HG02571 (cell line): ENCODE results near the gene MED16.
A peak's percentile ranks its signal among the peaks of the same experiment; 100 is the strongest.

Experiments
- ATAC-seq: cut with Tn5 transposase; IDR thresholded peaks from one replicate; pipeline ENCODE4 v1.9.1; 2021; ENCODE audit warnings: mild to moderate bottlenecking, moderate library complexity; ENCODE audit not compliant: unreplicated experiment

Gene MED16

DNA sequence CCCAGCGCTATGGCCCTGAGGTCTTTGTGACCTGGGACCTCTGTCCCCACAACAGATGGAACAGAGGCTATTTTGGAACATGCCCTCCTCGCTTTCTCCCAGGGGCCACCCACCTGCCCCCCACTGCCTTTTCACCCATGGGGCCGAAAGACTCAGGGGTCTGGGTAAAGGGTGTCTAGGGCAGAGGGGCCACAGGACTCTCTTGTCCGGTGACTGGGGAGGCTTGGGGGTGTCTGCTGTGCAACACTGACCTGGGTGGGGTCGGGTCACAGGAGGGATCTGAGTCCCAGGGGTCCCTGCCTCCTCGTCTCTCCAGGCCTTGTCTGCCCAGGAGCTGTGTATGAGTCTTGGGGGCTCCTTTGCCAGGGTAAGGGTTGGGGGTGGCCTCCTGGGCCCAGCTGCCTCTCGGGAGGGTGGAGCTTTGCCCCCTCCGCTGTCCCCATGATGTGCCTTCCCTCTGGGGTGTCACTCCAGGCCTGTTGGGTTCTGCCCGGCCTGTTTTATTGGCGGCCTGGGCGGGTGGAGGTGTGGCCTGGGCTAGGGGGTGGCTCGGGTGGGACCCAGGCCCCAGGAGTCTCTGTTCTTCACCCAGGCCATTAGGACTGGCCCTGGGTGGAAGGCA lies 34.9 kb upstream of the MED16 start:
- ATAC-seq = no peak

DNA sequence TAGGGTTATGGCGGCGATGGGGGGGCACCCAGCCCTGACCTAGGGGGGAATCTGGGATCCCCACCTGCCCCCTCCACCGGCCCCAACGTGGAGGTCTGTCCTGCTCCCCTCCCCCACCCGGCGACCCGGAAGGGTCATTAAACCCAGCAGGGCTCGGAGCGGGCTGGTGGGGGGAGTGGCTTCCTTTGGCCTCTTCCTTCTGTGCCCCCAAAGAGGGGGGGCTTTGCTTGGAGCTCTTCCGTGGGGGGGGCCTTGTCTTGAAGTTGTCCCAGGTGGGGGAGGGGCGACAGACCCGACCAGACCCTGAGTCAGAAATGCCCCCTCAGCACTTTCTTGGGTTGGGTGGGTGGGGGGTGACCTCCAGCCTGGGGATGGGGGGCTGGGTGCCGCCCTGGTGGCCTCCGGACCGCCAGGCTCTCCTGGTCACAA lies 34.4 kb upstream of the MED16 start:
- no peak for ATAC-seq

DNA sequence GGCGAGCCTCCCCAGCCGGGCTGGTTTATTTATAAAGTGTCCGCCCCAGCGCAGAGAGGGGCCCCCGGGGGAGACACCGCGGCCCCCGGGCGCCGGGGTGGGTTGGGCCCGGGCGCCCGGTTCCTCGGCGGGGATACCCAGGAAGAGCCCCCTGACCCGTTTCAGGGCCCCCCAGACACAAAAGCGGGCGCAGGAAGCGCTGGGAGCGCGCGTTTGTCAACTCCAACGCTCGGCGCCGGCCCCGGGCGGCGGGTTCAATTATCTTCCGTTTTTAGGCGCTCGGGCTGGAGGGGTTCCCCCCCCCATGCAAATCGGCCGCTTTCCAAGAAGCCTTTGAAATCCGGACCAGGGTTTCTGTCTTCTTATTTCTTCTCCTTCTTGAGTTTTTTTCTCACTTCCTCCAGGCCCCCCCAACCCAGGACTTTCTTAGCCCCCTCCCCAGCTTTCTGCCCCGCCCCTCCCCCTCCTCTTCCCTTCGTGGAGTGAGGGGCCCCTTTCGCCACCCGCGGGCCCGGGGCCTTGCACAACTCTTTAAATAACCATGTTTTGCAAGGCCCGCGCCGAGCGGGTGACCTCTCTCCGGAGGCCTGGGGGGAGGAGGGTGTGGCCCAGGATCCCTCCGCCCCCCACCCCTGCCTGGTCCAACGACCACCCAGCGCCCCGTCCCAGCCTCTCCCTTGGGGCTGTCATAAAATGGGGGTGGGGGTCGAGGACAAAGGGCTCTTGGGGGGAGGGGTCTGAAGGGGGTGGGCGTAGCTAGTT lies 33.8 kb upstream of the MED16 start:
- no peak for ATAC-seq

DNA sequence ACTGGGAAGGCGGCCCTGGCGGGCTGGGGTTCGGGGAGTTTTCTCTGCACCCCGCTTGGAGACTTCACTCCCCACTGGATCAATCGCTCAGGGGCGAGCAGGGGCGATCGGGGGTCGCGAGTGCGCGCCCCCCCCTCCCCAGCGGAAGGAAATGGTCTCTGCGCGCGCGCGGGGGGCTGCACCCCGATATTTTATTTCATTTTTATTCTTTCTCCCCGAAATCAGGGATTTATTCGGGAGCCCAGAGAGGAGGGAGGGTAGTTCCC lies 33.3 kb upstream of the MED16 start:
- no peak for ATAC-seq

- peak; percentile 48 for ATAC-seq
Observed at GRCh38 chr19:925526-926322, 32.7 kb upstream of the MED16 start, which contains the start of gene ARID3A. Gene ARID3A, plus strand, starts transcription at chr19:926035. Its CDS starts 3,494 bp downstream, at chr19:929529.

DNA sequence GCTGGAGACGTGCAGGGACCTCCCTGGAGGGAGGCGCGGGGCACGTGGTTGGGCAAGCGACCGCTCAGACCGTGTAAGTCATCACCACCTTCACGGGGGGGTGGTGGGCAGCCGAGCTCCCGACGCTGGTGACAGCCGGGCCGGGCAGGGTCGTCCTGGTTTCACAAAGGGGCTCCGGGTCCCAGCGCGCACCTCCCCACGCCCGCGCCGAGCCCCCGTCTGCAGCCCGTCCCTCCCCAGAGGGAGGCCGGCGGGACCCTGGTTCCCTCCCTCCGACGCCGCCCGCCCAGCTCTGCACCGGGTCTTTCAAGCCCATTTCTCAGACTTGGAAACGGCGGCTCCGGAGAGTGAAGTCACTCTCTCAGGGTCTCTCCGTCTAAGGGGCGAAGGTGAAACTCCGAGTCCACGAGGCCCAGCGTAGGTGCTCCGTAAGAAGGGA lies 32.1 kb upstream of the MED16 start:
- ATAC-seq = peak; percentile 16

DNA sequence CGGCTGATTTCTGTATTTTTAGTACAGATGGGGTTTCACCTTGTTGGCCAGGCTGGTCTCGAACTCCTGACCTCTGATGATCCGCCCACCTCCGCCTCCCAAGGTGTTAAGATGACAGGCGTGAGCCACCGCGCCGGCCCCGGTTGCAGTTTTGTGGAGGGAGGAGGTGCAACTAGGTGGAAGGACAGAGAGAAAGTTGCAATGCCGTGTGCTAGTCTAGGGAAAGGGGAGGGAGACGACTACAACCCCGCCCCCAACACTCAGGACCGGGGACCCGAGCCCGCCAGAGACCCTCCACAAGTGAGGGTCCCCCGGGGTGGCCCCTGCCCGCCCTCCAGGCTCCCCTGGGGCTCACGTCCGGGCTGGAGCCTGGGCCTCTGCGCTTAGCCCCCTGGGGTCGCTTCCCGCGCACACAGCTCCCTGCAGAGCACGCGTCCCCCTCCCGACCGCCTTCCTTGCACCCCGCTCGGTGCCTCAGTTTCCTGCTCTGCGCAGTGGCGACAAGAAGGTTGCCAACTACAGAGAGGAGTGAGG lies 31.6 kb upstream of the MED16 start:
- no peak for ATAC-seq

GRCh38 chr19:920051-920864 lies 27.3 kb upstream of the MED16 start:
- ATAC-seq = no peak

GRCh38 chr19:919199-920050 lies 26.4 kb upstream of the MED16 start:
- ATAC-seq = no peak

DNA sequence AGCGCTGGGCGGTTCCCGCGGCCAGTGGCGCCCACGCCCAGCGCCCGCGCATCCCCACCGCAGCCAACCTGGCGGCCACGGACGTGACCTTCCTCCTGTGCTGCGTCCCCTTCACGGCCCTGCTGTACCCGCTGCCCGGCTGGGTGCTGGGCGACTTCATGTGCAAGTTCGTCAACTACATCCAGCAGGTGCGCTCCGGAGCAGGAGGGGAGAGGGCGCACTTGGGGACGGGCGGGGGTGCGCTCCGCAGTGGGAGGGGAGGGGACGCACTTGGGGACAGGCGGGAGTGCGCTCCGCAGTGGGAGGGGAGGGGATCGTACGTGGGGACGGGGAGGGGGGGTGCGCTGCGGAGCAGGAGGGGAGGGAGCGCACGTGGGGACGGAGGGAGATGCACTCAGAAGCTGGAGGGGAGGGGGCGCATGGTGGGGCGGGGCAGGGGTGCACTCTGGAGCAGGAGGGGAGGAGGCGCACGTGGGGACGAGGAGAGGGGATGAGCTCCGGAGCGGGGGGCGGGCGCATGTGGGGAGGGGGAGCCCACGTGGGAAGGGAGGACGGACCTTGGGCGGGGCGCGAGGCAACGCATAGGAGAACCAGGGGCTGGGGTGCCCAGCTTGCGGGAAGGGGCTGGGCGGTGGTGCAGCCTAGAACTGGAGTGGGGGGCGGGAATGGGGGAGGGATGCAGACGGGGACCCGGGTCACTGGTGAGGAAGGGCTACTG lies 25.7 kb upstream of the MED16 start:
- ATAC-seq = no peak

DNA sequence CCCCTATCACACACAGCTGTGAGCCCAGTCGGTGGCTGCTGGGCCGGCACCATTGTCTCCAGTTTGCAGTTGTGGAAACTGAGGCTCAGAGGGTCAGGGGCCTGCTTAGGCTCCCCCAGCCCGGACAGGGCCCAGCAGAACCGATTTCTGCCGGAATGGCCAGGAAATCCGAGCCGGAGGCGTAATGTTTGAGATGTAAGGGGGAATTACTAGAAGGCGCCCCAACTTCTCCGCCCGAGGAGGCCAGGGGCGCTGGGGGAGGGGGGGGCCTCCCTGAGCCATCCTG lies 25.1 kb upstream of the MED16 start:
- no peak for ATAC-seq

GRCh38 chr19:917323-918151 lies 24.6 kb upstream of the MED16 start, which contains the start of gene KISS1R:
Gene KISS1R, plus strand, starts transcription at chr19:917333. Its CDS starts 170 bp downstream, at chr19:917503.
- ATAC-seq = no peak

DNA sequence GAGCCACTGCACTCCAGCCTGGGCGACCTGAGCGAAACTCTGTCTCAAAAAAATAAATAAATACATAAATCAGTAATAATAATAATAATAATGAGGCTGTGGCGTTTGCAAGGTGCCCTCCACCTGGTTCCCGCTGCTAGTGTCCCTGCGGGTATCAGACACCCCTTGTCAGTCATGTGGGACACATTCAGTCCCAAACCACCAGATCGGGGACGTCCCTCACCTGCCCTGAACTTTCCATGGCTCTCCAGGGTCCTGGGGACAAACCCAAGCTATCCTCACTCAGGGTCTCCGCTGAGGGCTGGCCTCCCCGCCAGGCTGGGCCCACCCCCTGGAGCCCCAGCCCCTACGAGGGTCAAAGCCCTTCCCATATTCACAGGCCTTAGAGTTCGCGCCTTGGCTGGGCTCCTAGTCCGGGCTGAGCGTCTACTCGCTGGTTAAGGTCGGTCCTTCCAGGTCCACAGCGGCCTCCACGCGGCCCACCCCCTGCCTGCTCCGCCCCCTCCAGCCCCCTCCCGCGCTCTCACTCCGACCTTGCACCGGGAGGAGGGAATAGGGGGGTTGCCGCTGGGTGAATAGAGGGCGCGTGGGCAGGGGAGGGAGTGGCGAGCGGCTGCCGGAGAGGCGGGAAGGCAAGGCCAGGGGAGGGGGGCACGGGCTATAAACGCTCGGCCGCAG lies 23.8 kb upstream of the MED16 start:
- ATAC-seq = no peak

DNA sequence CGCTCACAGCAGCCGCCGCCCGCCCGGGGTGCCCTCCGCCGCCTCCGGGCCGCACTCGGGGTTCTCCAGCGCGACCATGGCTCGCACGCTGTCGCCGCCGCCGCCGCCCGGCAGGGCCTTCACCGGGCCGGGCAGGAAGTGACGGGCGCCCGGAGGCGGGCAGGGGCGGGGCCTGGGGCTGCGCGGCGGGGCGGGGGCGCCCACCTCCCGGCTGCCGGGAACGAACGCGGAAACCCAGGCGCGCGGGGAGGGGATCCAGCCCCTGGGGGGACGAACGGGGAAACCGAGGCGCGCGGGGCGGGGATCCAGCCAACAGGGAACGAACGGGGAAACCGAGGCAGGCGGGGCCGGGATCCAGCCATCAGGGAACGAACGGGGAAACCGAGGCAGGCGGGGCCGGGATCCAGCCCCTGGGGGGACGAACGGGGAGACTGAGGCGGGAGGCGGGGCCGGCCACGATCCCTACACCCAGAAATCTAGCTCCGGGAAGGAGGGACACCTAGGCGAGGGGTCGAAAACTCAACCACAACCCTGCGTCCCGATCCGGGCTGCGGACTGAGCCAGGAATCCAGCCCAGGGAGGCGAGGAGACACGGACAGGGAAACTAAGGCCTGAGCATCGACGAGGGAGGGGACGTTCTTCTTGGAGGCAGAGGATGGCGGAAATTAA lies 20.2 kb upstream of the MED16 start, which contains the start of gene R3HDM4:
TSS of gene R3HDM4 (minus strand) at position 140 of the 669 bp plus-strand sequence. CDS start at position 78, 62 bp downstream.
- no peak for ATAC-seq

- ATAC-seq = no peak
Observed at GRCh38 chr19:912181-913079, 19.4 kb upstream of the MED16 start.
